Effector memory CD8-positive, alpha-beta T cell (primary cell): ENCODE measurements around the gene GINS3.
"Not testable (repeated sequence)": the region's sequence is repeated elsewhere in the genome, so short reads cannot be mapped to it uniquely, and the experiment has no call there.

Source experiments
- ATAC-seq: fragments of 150-1000 bp; cut with Tn5 transposase; replicated peaks from 2 replicates; pipeline ENCODE4 v1.10.0; 2021; ENCODE audit warnings: mild to moderate bottlenecking, moderate library complexity
- DNase-seq, 3 experiments: peaks; one replicate each; pipeline ENCODE4 v3.0.0; 2021
- H3K27ac Mint-ChIP-seq, 2 donors: one replicate each; pipeline ENCODE4 v1.8.0; 2022; ENCODE audit warnings: mild to moderate bottlenecking in 2 of 2, mixed read lengths in 2 of 2, moderate library complexity in 2 of 2
- H3K27me3 Mint-ChIP-seq, 2 donors: one replicate each; pipeline ENCODE4 v1.8.0; 2022; ENCODE audit warnings: mixed read lengths in 2 of 2
- H3K36me3 Mint-ChIP-seq: one replicate; pipeline ENCODE4 v1.8.0; 2022; ENCODE audit warnings: mild to moderate bottlenecking, moderate library complexity, mixed read lengths; ENCODE audit not compliant: insufficient read depth
- H3K4me1 Mint-ChIP-seq, 2 donors: one replicate each; pipeline ENCODE4 v1.8.0; 2022; ENCODE audit warnings: low read depth in 2 of 2, mixed read lengths in 2 of 2
- H3K4me3 Mint-ChIP-seq, 2 donors: one replicate each; pipeline ENCODE4 v1.8.0; 2022; ENCODE audit warnings: mild to moderate bottlenecking in 2 of 2, mixed read lengths in 2 of 2, moderate library complexity in 2 of 2
- H3K9me3 Mint-ChIP-seq, 2 donors: one replicate each; pipeline ENCODE4 v1.8.0; 2022; ENCODE audit warnings: mixed read lengths in 2 of 2

The GINS3 gene

DNA sequence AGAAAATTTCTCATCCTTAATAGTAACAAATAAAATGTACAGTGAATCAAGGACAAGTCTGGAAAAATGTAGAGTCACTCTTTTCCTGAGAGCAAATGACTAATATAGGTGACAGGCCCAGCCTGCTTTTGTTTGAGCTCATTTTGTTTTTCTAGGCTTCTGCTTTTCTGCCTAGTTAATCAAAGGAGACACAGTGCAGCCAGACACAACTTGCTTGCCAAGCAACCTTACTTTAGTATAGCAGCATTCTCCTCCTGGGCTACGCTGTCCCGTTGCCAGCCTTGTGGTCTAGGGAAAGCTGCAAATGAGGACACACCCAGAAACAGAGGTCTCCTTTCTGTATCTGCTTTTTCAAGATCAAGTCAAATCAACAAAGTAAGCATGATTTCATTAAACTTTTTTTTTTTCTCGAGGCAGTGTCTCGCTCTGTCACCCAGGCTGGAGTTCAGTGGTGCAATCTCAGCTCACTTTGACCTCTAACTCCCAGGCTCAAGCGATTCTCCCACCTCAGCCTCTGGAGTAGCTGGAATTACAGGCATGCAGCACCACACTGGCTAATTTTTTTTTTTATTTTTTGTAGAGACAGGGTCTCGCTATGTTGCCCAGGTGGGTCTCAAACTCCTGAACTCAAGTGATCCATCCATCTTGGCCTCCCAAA lies 17.2 kb downstream of the GINS3 start:
- Mint-ChIP-seq H3K9me3 (no peaks in the 10 kb centered on the region), H3K4me1 (no peaks in the 10 kb centered on the region), H3K27me3 (no peaks in the 10 kb centered on the region), H3K4me3 (no peak overlapping the region), H3K36me3 (no peaks in the 10 kb centered on the region), H3K27ac (no peak overlapping the region)
- DNase-seq (no peak), ATAC-seq (no peak)

GRCh38 chr16:58411336-58411735 lies 19.1 kb downstream of the GINS3 start:
- Mint-ChIP-seq H3K27me3 (no peaks in the 10 kb centered on the region), H3K4me1 (no peaks in the 10 kb centered on the region), H3K36me3 (no peaks in the 10 kb centered on the region), H3K9me3 (no peaks in the 10 kb centered on the region), H3K4me3 (no peak overlapping the region), H3K27ac (no peak overlapping the region)
- ATAC-seq (no peak), DNase-seq (no peak)

DNA sequence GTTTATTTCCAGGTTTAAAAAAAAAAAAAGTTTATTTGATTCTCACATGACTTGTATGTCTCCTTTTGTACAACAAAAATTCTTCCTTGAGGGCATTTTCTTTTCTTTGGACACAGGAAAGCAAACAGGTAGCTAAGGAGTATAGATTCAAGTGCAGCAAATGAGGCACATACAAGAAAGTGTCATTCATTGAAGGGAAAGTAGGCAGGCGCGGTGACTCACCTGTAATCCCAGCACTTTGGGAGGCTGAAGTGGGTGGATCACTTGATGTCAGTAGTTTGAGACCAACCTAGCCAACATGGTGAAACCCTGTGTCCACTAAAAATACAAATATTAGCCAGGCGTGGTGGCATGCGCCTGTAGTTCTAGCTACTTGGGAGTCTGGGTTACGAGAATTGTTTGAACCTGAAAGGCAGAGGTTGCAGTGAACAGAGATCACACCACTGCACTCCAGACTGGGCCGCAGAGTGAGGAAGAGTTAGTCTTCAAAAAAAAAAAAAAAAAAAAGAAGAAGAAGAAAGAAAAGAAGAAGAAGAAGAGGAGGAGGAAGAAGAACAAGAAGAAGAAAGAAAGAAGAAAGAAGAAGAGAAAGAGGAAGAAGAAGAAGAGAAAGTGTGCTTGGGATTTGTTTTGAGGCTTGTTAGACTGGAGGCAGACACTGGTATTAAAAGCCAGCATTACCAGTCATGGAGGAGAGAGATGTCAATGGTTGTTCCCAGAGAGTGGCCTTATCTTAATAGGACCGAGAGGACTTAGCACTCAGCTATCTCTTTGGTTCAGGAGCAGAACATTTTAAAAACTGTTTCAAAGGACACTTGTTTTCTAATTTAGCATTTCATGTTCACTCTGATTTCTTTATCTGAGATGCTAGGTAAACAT lies 19.7 kb downstream of the GINS3 start:
- DNase-seq, result no peak
- H3K27me3 Mint-ChIP-seq, result peaks cover under 1 to 2% of the 10 kb centered on the region in 2 donors
- H3K27ac Mint-ChIP-seq, result no peak overlapping the region
- ATAC-seq, result no peak
- H3K4me1 Mint-ChIP-seq, result no peaks in the 10 kb centered on the region
- no peaks in the 10 kb centered on the region for H3K9me3 Mint-ChIP-seq
- H3K4me3 Mint-ChIP-seq, result no peak overlapping the region
- no peaks in the 10 kb centered on the region for H3K36me3 Mint-ChIP-seq

GRCh38 chr16:58412615-58412970 lies 20.3 kb downstream of the GINS3 start:
- not testable (repeated sequence) for H3K4me1 Mint-ChIP-seq, H3K27me3 Mint-ChIP-seq, H3K36me3 Mint-ChIP-seq, H3K9me3 Mint-ChIP-seq, DNase-seq, H3K27ac Mint-ChIP-seq, H3K4me3 Mint-ChIP-seq, ATAC-seq

DNA sequence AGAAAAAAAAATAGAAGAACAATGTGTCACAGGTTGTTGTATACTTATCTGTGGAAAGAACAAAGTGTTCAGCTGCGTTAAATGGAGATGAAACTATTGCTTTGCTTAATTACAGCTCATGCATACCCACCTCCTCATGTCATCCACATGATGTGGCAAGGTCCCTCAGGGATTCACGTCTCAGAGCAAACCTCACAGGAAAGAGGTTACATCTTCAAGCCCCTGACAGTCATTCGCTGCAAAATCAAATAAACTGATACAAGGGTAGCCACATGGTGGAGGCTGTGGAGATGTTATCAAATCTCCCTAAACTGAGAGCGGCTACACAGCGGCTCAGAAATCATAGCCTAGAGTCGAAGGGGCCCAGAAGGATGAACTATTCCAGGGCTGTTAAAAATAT lies 21.1 kb downstream of the GINS3 start:
- Mint-ChIP-seq H3K4me3 (no peak overlapping the region), H3K36me3 (no peaks in the 10 kb centered on the region), H3K27me3 (peaks cover 11 to 16% of the 10 kb centered on the region in 2 donors), H3K27ac (no peak overlapping the region), H3K4me1 (no peaks in the 10 kb centered on the region), H3K9me3 (no peaks in the 10 kb centered on the region)
- DNase-seq, result no peak
- no peak for ATAC-seq

- peaks cover 15 to 33% of the 10 kb centered on the region in 2 donors for H3K27me3 Mint-ChIP-seq
- peaks cover 2% of the 10 kb centered on the region for H3K36me3 Mint-ChIP-seq
- DNase-seq, result no peak
- no peak overlapping the region for H3K27ac Mint-ChIP-seq
- no peak overlapping the region for H3K4me3 Mint-ChIP-seq
- H3K4me1 Mint-ChIP-seq, result no peaks in the 10 kb centered on the region
- no peak for ATAC-seq
- no peaks in the 10 kb centered on the region for H3K9me3 Mint-ChIP-seq
Measured at GRCh38 chr16:58415003-58415402, 22.7 kb downstream of the GINS3 start.

DNA sequence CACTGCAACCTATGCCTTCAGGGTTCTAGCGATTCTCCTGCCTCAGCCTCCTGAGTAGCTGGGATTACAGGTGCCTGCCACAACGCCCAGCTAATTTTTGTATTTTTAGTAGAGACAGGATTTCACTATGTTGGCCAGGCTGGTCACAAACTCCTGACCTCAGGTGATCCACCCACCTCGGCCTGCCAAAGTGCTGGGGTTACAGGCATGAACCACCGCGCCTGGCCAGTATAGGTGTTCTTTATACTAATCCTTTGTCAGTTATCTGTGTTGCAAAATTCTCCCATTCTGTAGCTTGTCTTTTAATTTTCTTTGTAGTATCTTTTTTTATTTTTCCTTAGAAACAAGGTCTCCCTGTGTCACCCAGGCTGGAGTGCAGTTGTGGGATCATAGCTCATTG lies 23.7 kb downstream of the GINS3 start:
- not testable (repeated sequence) for H3K36me3 Mint-ChIP-seq, H3K27ac Mint-ChIP-seq, H3K4me3 Mint-ChIP-seq, H3K9me3 Mint-ChIP-seq, DNase-seq, ATAC-seq, H3K4me1 Mint-ChIP-seq
- peaks cover 21 to 42% of the 10 kb centered on the region in 2 donors for H3K27me3 Mint-ChIP-seq

DNA sequence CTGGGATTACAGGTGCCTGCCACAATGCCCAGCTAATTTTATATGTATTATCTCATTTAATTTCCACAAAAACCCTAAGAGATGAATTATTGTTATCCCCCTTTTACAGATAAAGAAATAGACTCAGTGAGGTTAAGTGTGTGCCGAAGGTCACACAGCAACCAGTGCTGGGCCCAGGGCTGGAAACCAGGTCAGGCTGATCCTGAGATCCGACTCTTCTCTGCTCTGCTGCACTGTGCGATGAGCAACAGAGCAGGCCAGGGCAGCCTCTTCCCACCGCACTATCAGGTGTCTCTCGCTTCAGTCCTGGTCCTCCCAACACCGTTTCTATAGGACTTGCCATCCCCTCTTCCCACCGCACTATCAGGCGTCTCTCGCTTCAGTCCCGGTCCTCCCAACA lies 24.8 kb downstream of the GINS3 start:
- ATAC-seq (no peak), DNase-seq (no peak)
- Mint-ChIP-seq H3K4me3 (no peak overlapping the region), H3K36me3 (peaks cover 2% of the 10 kb centered on the region), H3K4me1 (no peaks in the 10 kb centered on the region), H3K9me3 (no peaks in the 10 kb centered on the region), H3K27ac (no peak overlapping the region), H3K27me3 (peaks cover 26 to 51% of the 10 kb centered on the region in 2 donors)

- Mint-ChIP-seq H3K27ac (no peak overlapping the region), H3K36me3 (peaks cover 2% of the 10 kb centered on the region), H3K4me3 (no peak overlapping the region), H3K27me3 (peaks cover 29 to 53% of the 10 kb centered on the region in 2 donors), H3K9me3 (no peaks in the 10 kb centered on the region), H3K4me1 (no peaks in the 10 kb centered on the region)
- ATAC-seq, result no peak
- no peak for DNase-seq
Measured at GRCh38 chr16:58417600-58417999, 25.3 kb downstream of the GINS3 start.

DNA sequence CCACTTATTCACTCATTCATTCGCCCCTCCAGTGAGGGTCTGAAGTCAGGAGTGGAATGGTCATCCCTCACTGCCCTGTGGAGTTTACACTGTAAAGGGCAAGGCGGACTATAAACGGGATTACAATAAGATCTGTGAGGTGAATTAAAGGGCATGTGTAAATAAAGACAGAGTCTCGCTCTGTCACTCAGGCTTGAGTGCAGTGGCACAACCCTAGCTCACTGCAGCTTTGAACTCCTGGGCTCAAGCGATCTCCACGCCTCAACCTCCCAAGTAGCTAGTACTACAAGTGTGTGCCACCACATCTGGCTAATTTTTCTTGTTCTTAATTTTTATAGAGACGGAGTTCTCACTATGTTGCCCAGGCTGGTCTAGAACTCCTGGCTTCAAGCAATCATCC lies 25.8 kb downstream of the GINS3 start:
- DNase-seq (no peak), ATAC-seq (no peak)
- Mint-ChIP-seq H3K27me3 (peaks cover 33 to 57% of the 10 kb centered on the region in 2 donors), H3K9me3 (no peaks in the 10 kb centered on the region), H3K4me1 (no peaks in the 10 kb centered on the region), H3K4me3 (no peak overlapping the region), H3K36me3 (peaks cover 2% of the 10 kb centered on the region), H3K27ac (no peak overlapping the region)

DNA sequence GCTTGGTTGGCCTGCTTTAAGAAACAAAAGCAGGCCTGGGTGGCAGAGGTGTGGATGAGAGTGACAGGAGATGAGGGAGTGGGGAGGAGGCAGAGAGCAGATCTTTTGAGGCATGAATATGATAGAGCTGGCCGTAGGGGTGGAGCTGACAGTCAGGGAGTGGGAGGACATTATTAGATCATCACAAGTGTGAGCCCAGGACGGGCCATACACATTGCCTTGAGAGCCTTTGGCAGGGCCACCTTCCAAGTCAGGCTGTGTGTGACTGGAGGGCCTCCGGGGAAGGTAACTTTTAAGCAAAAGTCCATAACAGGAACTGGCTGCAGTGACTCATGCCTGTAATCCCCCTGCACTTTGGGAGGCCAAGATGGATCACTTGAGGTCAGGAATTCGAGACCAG lies 26.3 kb downstream of the GINS3 start:
- Mint-ChIP-seq H3K4me3 (no peak overlapping the region), H3K36me3 (peaks cover 2% of the 10 kb centered on the region), H3K27ac (no peak overlapping the region), H3K27me3 (peaks cover 35 to 60% of the 10 kb centered on the region in 2 donors), H3K4me1 (no peaks in the 10 kb centered on the region), H3K9me3 (no peaks in the 10 kb centered on the region)
- DNase-seq (no peak), ATAC-seq (no peak)

GRCh38 chr16:58419241-58419990 lies 27.1 kb downstream of the GINS3 start:
- ATAC-seq (no peak), DNase-seq (no peak)
- H3K27me3 Mint-ChIP-seq, result peaks cover 35 to 60% of the 10 kb centered on the region in 2 donors
- peaks cover 2% of the 10 kb centered on the region for H3K36me3 Mint-ChIP-seq
- no peak overlapping the region for H3K4me3 Mint-ChIP-seq
- no peaks in the 10 kb centered on the region for H3K4me1 Mint-ChIP-seq
- H3K27ac Mint-ChIP-seq, result no peak overlapping the region
- H3K9me3 Mint-ChIP-seq, result no peaks in the 10 kb centered on the region

DNA sequence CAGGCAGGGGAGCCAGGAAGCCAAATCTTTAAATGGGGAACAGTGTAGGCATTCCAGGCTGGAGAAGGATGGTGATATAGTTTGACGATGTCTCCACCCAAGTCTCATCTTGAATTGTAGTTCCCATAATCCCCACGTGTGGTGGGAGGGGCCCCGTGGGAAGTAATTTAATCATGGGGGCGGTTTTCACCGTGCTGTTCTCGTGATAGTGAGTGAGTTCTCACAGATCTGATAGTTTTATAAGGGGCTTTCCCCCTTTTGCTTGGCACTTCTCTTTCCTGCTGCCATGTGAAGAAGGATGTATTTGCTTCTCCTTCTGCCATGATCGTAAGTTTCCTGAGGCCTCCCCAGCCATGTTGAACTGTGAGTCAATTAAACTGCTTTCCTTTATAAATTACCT lies 28.8 kb downstream of the GINS3 start:
- Mint-ChIP-seq H3K4me1 (peaks cover 10 to 12% of the 10 kb centered on the region in 2 donors), H3K27me3 (peaks cover 35 to 60% of the 10 kb centered on the region in 2 donors)
- no peak for DNase-seq

More for the DNA sequence above, 28.8 kb downstream of the GINS3 start:
- ATAC-seq, result no peak
- Mint-ChIP-seq H3K27ac (no peak overlapping the region), H3K9me3 (no peaks in the 10 kb centered on the region), H3K4me3 (no peak overlapping the region), H3K36me3 (peaks cover 2% of the 10 kb centered on the region)
